Activated CD8-positive, alpha-beta memory T cell treated with anti-CD3 and anti-CD28 coated beads, Interleukin-2, amount 50 U/mL, for 1 hour (primary cell): ENCODE measurements around the gene GRHPR.
"Not testable (repeated sequence)": the region's sequence is repeated elsewhere in the genome, so short reads cannot be mapped to it uniquely, and the experiment has no call there.

Experiments used
- DNase-seq: peaks from one replicate; pipeline ENCODE4 v3.0.0-alpha.2; 2020; ENCODE audit errors: extremely low read depth

Gene GRHPR

DNA sequence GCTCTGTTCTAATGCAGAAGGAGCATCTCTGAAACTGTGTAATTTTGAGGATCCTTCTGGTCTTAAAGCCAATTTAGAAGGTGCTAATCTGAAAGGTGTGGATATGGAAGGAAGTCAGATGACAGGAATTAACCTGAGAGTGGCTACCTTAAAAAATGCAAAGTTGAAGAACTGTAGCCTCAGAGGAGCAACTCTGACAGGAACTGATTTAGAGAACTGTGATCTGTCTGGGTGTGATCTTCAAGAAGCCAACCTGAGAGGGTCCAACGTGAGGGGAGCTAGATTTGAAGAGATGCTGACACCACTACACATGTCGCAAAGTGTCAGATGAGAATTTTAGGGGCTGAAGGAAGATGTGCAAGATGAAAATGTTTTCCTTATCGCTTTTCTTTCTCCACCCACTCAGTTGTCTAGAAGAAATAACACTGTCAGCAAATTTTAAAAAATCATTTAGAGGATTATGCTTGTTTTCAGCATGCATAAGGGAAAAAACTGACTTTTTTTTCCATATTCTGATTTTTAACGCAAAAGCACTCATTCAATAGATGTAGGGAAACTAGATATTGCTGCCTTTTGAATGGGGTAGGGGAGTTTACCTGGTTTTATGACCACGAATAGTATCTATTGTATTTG, 55.6 kb downstream of the GRHPR start:
- DNase-seq, result not testable (repeated sequence)

DNA sequence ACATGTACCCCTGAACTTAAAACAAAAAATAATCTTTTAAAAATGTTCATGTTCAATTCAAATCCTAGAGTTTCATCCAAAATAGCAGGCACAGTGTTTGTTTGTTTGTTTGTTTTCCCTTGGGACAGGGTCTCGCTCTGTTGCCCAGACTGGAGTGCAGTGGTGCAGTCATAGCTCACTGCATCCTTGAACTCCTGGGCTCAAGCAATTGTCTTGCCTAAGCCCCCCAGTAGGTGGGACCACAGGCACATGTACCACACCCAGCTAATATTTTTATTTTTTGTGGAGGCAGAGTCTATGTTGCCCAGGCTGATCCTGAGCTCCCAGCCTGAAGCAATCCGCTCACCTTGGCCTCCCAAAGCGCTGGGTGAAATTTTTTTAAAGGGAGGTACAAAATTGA, 58.3 kb downstream of the GRHPR start:
- no peak for DNase-seq

DNA sequence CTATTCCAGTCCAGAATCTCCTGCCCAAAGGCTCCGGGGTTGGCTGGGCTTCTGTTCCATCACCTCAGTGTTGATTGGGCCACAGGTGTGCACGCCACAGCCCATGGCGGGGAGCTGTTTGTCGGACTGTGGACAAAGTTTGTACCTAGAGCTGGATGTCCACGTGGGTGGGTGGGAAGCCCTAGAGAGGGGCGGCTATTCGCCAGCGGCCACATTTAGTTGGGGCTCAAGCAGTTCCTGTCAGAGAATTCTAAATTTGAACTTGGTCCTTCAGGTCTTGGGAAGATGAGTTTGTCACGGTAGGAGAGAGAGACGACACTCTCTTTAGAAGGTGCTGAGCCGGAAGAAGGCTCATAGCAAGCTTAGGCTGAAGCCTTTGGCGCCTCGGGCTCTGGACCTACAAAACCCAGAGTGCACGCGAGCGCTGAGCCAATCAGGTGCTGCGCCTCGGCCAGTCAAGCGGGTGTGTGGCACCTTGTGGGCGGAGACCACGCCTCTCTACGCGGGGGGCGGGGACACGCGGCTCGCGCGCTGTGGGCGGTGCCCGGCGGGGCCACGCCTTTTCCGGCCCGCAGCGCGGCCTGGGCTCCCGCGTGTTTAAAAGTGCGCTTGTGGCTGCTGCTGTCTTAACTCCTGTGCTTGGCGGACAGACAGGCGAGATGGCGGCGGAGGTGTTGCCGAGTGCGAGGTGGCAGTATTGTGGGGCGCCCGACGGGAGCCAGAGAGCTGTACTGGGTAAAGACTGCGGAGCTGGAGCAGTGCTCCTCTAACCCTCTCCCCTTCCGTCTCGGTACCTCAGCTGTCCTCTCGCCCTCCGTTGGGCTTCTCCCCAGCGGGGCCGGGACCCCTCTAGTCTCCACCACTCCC, 63.1 kb downstream of the GRHPR start, which contains the start of gene POLR1E:
TSS of gene POLR1E (plus strand) at position 560 of the 867 bp plus-strand sequence. CDS start at position 660, 100 bp downstream.
- DNase-seq, result peak; percentile 89

DNA sequence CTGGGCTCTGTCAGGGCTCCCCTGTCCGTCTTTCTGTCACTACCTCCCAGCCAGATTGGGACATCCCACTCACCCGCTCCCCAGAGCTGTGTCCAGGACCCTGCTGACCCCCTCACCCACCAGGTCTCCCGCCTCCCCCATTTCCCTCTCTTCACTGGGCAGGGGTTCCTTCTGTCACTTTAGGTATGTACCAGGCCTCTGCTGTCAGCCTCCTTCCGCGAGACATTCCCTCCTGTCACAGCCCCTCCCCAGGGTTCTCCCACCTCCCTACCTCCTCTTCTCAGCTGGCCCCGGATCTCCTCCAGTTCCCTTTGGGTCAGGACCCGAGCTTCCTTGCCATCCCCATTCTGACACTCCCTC, 63.7 kb downstream of the GRHPR start:
- DNase-seq, result no peak
